ENCODE measurements around the gene HMGCS1.

GRCh38 chr5:43279548-43280274 lies 33.5 kb downstream of the HMGCS1 start:
- no peak for TF ChIP-seq CTCF (IDR thresholded peaks at IDR 0.05)
- TF ChIP-seq POLR2AphosphoS5 (IDR thresholded peaks at IDR 0.05), result no peak
- TF ChIP-seq POLR2A (IDR thresholded peaks at IDR 0.05; ENCODE audit: low read depth), result no peak
